Stimulated activated CD8-positive, alpha-beta memory T cell treated with anti-CD3 and anti-CD28 coated beads, Interleukin-2, amount 100 ng/mL, for 1 hour (primary cell): Measurements from ENCODE around the gene KRT75.

Source experiments
- DNase-seq, 2 donors: peaks; one replicate each; pipeline ENCODE4 v3.0.0-alpha.2; 2020; ENCODE audit warnings: low read depth in 2 of 2

Gene KRT75

DNA sequence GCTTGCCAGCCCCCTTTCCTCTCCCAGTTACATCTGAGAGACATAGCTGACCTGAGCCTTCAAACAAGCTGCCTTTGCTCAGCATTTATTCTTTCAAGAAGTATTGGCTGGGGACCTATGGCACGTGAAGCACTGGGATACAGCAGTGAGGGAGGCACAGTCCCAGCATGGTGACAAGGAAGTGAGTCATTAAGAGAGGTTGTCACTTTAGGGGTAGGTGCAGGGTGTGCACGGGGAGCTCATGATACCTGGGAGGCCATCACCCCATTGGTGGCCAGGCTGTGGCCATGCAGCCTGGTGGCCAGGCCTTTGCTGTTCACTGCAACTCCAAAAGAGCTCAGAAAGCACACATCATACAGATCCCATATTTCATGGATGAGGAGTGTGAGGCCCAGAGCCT lies 5.7 kb upstream of the KRT75 start:
- no peak for DNase-seq

DNA sequence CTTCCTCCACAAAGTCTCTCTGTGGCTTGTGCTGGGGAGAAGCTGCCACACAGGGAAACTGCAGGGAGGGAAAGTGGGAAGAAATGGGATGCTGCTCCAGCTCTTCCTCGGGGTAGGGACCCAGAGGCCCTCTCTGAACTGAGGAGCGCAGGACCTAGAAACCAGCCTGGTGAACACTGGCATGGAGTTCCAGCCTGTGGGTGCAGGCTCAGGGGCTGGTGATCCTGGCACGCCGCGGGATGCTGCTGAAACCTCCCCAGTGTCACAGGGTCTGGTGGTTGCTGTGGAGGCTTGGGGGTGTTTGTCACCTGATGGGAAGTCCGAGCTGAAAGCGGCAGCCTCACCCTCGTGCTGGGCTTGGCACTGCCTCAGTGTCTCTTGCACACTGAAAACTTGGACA lies 5.2 kb upstream of the KRT75 start:
- DNase-seq: no peak

DNA sequence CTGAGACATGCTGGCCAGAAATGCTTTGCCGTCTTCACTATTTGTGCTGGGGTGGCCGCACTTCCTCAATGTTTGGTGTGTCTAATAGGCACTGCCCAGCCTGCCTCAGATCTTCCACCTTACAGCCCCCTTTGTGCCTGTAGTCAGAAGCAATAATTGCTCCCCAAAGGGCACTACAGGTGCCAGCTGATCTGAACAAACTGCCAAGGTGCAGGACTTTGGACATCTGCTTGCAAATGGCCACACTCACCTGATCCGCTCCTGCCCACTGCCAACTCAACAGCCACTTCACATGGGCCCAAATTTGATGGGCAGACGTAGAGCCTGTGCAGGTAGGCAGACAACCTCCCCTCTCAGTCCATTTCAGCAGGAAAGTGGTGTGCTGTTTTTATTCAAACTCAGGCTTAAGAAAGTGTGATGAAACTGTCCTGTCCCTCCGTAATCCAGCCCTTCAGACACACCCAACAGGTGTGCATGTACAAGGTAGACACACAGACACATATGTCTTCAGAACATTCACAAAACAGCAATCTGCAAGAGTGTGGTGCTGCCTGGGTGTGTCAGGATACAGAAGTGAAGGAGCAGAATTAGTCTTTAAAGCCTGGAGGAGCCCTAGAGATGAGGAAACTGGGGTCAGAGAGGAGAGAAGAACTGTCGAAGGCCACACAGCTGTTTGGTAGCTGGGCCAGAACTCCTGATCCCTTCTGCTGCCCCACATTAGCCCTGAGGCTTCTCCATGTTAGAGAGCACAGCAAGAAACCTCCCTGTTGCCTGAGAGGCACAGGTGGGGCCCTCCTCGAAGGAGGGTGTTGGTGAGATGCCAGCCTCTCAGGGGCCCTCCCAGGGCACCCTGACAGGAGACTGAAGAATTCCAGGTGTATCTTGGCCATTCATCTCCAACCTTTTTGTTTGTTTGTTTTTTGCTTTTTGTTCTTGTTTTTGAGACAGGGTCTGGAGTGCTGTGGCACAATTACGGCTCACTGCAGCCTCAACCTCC lies 4.4 kb upstream of the KRT75 start:
- no peak for DNase-seq

DNA sequence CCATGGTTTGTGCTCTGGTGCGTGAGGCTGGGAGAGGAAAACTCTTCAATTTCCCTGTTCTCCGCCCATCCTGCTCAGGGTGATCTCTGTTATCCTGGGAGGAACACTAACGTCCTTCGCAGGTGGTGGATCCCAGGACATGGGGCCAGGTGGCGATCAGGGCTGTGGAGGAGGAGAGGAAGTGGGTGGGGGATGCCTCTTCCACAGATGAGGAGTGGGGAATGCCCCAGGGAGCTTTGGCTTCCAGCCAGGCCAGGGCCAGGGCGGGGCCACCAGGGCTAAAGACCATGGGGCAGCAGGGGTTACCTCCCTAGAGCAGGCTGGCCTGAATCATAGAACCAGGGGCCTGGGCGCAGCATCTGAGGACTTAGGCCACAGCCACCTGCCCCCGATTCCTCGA lies 3.3 kb upstream of the KRT75 start:
- DNase-seq: no peak

DNA sequence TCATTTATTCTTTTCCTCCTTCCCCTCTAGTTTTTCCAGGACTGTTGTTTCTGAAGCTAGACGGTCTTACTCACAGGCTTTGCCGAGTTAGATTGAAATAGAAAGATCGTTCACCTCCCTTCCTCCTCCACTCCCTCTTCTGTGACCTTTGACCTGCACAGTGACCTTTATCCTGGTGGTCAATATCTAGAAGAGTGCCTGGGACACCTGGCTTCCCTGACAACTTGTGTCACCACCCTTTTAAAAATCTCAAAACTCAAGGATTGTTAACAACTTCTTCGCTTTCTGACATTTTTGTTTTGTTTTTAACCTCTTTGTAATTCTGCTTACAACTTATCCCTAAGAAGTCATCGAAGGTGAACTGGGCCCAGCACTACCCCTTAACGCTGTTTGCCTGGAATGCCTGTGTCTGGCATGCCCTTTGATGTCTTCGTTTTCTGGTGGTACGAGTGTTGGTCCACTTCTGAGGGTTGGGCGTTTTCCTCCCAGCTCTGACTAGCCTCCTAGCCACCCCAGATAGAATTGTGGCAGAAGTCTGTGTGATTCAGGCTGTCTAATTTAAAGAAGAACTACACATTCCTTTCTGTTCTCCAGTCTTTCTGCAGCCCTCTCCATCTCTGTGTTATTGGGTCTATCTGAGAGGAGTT lies 2.8 kb upstream of the KRT75 start:
- no peak for DNase-seq

GRCh38 chr12:52436000-52436827 lies 2.0 kb upstream of the KRT75 start:
- DNase-seq: no peak

DNA sequence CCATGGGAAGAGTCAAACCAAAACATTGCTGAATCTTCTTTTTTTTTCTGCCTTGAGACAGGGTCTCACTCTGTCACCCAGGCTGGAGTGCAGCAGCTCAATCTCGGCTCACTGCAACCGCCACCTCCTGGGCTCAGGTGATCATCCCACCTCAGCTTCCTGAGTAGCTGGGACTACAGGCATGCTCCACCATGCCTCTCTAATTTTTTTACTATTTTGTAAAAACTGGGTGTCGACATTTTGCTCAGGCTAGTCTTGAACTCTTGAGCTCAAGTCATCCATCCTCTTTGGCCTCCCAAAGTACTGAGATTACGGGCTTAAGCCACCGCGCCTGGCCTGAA lies 1.5 kb upstream of the KRT75 start:
- no peak for DNase-seq

DNA sequence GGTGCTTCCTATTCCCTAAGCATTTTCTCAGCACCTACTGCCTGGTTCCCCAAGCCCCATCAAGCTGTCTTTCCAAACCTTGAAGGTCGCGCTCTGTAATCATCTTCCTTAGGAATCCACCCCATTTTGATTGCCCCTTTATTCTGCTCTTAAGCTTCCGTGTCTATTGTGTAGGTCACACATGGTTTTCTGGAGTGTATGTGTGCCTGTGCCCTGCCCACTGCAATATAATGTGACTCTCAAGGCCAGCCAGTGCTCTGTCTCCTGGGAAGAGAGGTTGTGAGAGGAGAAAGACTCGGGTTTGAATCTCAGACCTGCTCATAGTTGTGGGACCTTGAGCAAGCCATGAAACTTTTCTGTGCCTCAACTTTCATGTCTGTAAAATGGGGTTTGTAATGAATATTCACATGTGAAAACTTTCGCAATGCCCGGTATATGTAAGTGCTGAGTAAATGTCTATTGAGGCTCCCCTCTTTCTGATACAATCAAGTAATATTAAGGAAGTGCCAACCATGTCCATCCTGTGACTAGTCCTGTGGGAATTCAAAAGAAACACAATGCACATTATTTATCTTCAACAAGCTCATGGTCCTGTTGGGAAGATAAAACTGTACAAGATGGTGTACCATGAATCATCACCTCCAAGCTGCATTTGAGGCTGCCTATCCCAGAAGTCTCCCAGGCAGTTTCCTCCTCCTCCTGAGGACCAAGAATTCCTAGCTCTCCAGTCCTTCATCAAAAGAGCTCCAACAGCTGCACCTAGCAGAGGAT lies 774 bp upstream of the KRT75 start:
- DNase-seq: no peak

GRCh38 chr12:52433501-52434080 lies 580 bp downstream of the KRT75 start:
- DNase-seq: no peak

DNA sequence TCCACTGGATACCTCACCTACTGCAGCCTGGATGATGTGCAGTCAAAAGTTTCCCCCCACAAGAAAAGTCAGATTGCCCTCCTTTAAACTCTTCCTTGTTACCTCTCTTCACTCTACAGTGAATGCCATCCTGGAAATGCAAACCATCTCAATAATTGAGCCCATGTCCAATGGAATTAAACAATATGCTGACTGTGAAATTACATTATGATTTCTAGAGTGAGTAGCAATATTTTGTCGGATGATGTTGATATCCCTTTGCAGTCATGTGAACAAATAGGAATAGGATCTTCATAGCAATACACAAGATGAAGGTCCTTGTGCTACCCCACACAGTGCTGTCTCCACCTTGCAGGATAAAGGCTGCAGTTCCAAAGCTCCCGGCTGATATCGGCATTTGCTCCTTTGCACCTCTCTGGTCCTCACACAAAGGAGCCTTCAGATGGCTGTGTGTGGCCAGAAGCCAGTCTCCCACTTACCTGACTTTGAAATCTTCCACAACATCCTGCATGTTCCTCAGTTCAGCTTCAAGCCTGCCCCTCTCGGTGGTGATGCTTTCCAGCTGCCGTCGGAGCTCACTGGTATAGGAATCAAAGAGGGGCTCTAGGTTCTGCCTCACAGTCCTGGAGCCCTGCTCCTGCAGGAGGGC lies 1.5 kb downstream of the KRT75 start:
- DNase-seq: no peak

GRCh38 chr12:52428121-52428520 lies 6.0 kb downstream of the KRT75 start:
- DNase-seq: no peak

DNA sequence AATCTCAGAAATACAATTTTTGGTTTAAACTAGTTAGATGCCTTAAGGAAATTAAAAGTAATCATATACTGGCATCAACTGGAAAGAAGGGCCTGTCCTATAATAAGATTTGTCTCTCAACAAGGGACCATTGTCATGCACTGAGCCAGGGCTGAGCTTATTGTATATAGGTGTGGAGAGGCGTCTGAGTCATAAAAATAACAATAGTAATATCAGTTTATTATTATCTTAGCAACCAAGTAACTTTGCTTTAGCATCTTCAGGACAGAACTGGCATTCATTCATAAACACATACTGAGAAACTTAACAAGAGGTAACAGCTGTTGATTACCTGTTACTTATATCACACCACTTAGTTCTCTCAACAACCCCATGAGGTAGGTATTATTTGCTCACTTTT lies 7.1 kb downstream of the KRT75 start:
- DNase-seq: no peak

GRCh38 chr12:52426034-52426433 lies 8.1 kb downstream of the KRT75 start:
- no peak for DNase-seq

- DNase-seq: no peak
Measured at GRCh38 chr12:52425466-52425865, 8.7 kb downstream of the KRT75 start.

GRCh38 chr12:52423661-52424500 lies 10.3 kb downstream of the KRT75 start:
- DNase-seq: no peak

DNA sequence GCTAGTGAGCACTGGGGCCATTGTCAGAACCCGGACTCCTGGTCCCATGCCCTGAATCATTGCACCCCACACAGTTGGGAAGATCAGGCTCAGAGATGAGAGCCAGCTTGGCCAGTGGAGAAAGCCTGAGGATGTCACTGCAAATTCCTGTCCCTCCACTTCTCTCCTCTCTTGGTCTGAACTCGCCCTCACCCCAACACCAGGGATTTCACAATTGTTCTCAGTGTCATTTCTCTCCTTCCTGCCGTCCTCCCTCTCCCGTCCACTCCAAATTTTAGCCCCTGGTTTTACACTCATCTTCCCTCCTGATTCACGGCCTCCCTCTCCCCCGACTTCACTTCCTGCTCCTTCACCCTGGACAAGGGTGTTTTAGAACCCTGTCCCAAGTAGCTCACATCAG lies 11.1 kb downstream of the KRT75 start:
- no peak for DNase-seq

DNA sequence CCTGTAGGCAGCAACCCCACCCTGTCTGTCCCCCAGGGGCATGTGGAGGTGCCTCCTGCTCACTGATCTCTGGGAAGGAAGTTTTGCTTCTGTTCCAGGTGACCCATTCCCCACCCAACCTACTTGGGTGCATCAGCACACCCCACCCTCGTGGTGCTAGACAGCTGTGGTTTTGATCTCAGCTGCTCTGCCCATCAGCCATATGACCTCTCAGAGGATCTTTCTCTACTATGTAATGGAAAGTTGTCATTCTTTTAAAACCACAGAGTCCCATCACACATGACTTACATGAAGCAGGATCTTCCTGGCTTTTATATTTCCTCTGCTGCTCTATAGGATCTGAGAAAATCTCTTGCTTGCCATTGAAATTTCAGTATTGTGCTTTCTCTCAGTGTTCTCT lies 14.5 kb downstream of the KRT75 start:
- DNase-seq: no peak

DNA sequence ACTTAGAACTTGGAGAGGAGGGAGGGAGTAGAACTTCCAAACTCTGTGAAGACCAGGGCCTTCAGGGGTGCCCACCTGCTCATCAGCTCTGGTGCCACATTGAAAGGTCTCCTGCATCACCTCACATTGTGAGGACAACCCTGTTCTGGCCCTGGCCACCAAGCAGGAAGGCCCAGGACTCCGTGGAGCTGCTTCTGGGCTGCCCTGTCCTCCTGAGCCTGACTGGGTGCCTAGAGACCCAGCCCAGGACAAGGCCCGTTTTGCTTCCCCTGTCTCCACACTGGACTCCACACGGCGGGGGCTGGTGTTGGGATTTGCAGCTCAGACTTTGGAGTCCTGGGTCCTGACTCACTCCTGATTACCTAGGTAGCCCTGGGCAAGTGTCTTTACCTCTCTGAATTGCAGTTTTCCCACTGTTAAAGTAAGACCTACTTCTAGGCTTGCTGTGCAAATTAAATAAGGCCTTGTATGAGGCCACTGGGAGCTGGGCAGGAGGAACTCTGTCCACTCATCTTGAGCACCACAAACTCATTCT lies 15.5 kb downstream of the KRT75 start:
- no peak for DNase-seq

DNA sequence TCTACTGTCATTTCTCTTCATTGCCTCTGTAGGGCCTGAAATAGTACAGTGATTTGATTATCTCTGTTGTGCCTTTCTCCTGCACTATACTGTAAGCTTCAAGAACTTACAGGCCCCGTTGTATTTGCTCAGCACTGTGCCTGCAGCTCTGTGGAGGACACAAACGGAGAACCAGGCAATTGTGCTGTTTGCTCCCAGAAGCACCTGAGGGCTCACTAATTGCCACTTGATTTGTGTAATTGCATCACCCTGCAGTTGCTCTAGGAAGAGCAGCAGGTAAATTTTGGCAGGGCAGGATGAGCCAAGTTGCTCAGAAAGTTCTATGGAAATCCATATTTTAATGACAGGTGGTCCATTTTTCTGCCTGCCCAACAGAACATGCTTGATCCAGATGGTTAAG lies 16.4 kb downstream of the KRT75 start:
- no peak for DNase-seq

GRCh38 chr12:52416795-52417194 lies 17.4 kb downstream of the KRT75 start:
- DNase-seq: no peak
